ENCODE data around the gene CDKN3. TPM values are rescaled to one million over a fixed set of nuclear protein-coding genes. Genes with fewer than 3 reads are reported as not detected.
"Not testable (repeated sequence)": the region's sequence is repeated elsewhere in the genome, so short reads cannot be mapped to it uniquely, and the experiment has no call there.

CDKN3 gene
- total RNA-seq, 5 donors from 2014 or later (not counting 1 experiment from before 2014, with no cell fraction given), result 1.2 to 2.7 (median 1.6) TPM

GRCh38 chr14:54381821-54382220, 15.0 kb upstream of the CDKN3 start:
- H3K36me3 Mint-ChIP-seq, result no peaks in the 10 kb centered on the region
- ChIA-PET POLR2A (no interaction called here), CTCF (interaction anchor here in 1 of 2 donors (0.6 kb wide), 1 partner anchor 60 kb away, joined by 3 read pairs; no protein-coding TSS in a partner anchor)
- ATAC-seq (replicated peaks in 1 of 4) (no peak), DNase-seq (no peak)
- no peak overlapping the region for H3K27ac Mint-ChIP-seq
- Histone ChIP-seq H3K9me3 (no peaks in the 10 kb centered on the region), H3K36me3 (ENCODE audit: control insufficient read depth in 2 of 2, extremely low read depth in 1 of 2, insufficient read depth in 1 of 2, low read length in 1 of 2) (no peaks in the 10 kb centered on the region), H3K4me1 (ENCODE audit: control insufficient read depth in 1 of 2, extremely low read depth in 1 of 2, insufficient read depth in 2 of 2, low read length in 2 of 2) (no peaks in the 10 kb centered on the region), H3K4me3 (ENCODE audit: control insufficient read depth in 1 of 2, extremely low read depth in 1 of 2, low read length in 1 of 2) (no peak overlapping the region), H3K27ac (ENCODE audit: low read length) (no peak overlapping the region), H3K27me3 (replicated peaks in 1 of 2; ENCODE audit: control insufficient read depth in 2 of 2, extremely low read depth in 1 of 2, insufficient read depth in 2 of 2, low read length in 1 of 2) (peaks cover 0 to 9% of the 10 kb centered on the region in 2 experiments)
- H3K4me1 Mint-ChIP-seq, result no peaks in the 10 kb centered on the region
- no peak overlapping the region for H3K4me3 Mint-ChIP-seq
- H3K27me3 Mint-ChIP-seq, result peaks cover 4 to 10% of the 10 kb centered on the region in 2 donors
- no peaks in the 10 kb centered on the region for H3K9me3 Mint-ChIP-seq

GRCh38 chr14:54383835-54384234, 13.0 kb upstream of the CDKN3 start:
- no peaks in the 10 kb centered on the region for H3K9me3 Mint-ChIP-seq

GRCh38 chr14:54385556-54385955, 11.3 kb upstream of the CDKN3 start:
- no peaks in the 10 kb centered on the region for H3K9me3 Mint-ChIP-seq
- Histone ChIP-seq H3K27me3 (replicated peaks in 1 of 2; ENCODE audit: control insufficient read depth in 2 of 2, extremely low read depth in 1 of 2, insufficient read depth in 2 of 2, low read length in 1 of 2) (peaks cover 0 to 14% of the 10 kb centered on the region in 2 experiments), H3K9me3 (no peaks in the 10 kb centered on the region), H3K4me1 (ENCODE audit: control insufficient read depth in 1 of 2, extremely low read depth in 1 of 2, insufficient read depth in 2 of 2, low read length in 2 of 2) (no peaks in the 10 kb centered on the region), H3K36me3 (ENCODE audit: control insufficient read depth in 2 of 2, extremely low read depth in 1 of 2, insufficient read depth in 1 of 2, low read length in 1 of 2) (no peaks in the 10 kb centered on the region), H3K27ac (ENCODE audit: low read length) (no peak overlapping the region), H3K4me3 (ENCODE audit: control insufficient read depth in 1 of 2, extremely low read depth in 1 of 2, low read length in 1 of 2) (no peak overlapping the region)
- POLR2A ChIA-PET, result no interaction called here
- no peak overlapping the region for H3K4me3 Mint-ChIP-seq
- WGBS (ENCODE audit: insufficient coverage), result 92% methylated on average over 4 of the region's 4 CpGs
- no peaks in the 10 kb centered on the region for H3K4me1 Mint-ChIP-seq
- H3K27me3 Mint-ChIP-seq, result peaks cover 18 to 24% of the 10 kb centered on the region in 2 donors
- CTCF ChIA-PET, result no interaction called here
- H3K27ac Mint-ChIP-seq, result no peak overlapping the region
- ATAC-seq (replicated peaks in 1 of 4) (no peak), DNase-seq (no peak)
- no peaks in the 10 kb centered on the region for H3K36me3 Mint-ChIP-seq

More at GRCh38 chr14:54383835-54384234, 13.0 kb upstream of the CDKN3 start:
- no peaks in the 10 kb centered on the region for H3K4me1 Mint-ChIP-seq
- POLR2A ChIA-PET, result no interaction called here
- Histone ChIP-seq H3K9me3 (no peaks in the 10 kb centered on the region), H3K27ac (ENCODE audit: low read length) (no peak overlapping the region), H3K4me3 (ENCODE audit: control insufficient read depth in 1 of 2, extremely low read depth in 1 of 2, low read length in 1 of 2) (no peak overlapping the region), H3K36me3 (ENCODE audit: control insufficient read depth in 2 of 2, extremely low read depth in 1 of 2, insufficient read depth in 1 of 2, low read length in 1 of 2) (no peaks in the 10 kb centered on the region), H3K27me3 (replicated peaks in 1 of 2; ENCODE audit: control insufficient read depth in 2 of 2, extremely low read depth in 1 of 2, insufficient read depth in 2 of 2, low read length in 1 of 2) (peaks cover 0 to 5% of the 10 kb centered on the region in 2 experiments), H3K4me1 (ENCODE audit: control insufficient read depth in 1 of 2, extremely low read depth in 1 of 2, insufficient read depth in 2 of 2, low read length in 2 of 2) (no peaks in the 10 kb centered on the region)
- WGBS (ENCODE audit: insufficient coverage), result 65% methylated on average over 2 of the region's 4 CpGs
- H3K27ac Mint-ChIP-seq, result no peak overlapping the region
- CTCF ChIA-PET, result no interaction called here
- ATAC-seq (replicated peaks in 1 of 4), result no peak
- H3K27me3 Mint-ChIP-seq, result peaks cover 18 to 30% of the 10 kb centered on the region in 2 donors
- H3K36me3 Mint-ChIP-seq, result no peaks in the 10 kb centered on the region
- no peak for DNase-seq
- H3K4me3 Mint-ChIP-seq, result no peak overlapping the region

GRCh38 chr14:54387328-54387727, 9.5 kb upstream of the CDKN3 start:
- Mint-ChIP-seq H3K36me3 (no peaks in the 10 kb centered on the region), H3K27me3 (peaks cover 20 to 27% of the 10 kb centered on the region in 2 donors), H3K4me1 (no peaks in the 10 kb centered on the region), H3K4me3 (no peak overlapping the region), H3K9me3 (no peaks in the 10 kb centered on the region), H3K27ac (no peak overlapping the region)
- ChIA-PET CTCF (no interaction called here), POLR2A (no interaction called here)
- H3K4me1 ChIP-seq (ENCODE audit: control insufficient read depth in 1 of 2, extremely low read depth in 1 of 2, insufficient read depth in 2 of 2, low read length in 2 of 2), result no peaks in the 10 kb centered on the region
- H3K9me3 ChIP-seq, result no peaks in the 10 kb centered on the region
- no peaks in the 10 kb centered on the region for H3K36me3 ChIP-seq (ENCODE audit: control insufficient read depth in 2 of 2, extremely low read depth in 1 of 2, insufficient read depth in 1 of 2, low read length in 1 of 2)
- 100% methylated on average over 3 of the region's 5 CpGs for WGBS (ENCODE audit: insufficient coverage)
- H3K4me3 ChIP-seq (ENCODE audit: control insufficient read depth in 1 of 2, extremely low read depth in 1 of 2, low read length in 1 of 2), result no peak overlapping the region
- DNase-seq (no peak), ATAC-seq (replicated peaks in 1 of 4) (no peak)
- no peak overlapping the region for H3K27ac ChIP-seq (ENCODE audit: low read length)
- H3K27me3 ChIP-seq (replicated peaks in 1 of 2; ENCODE audit: control insufficient read depth in 2 of 2, extremely low read depth in 1 of 2, insufficient read depth in 2 of 2, low read length in 1 of 2), result peaks cover 0 to 17% of the 10 kb centered on the region in 2 experiments

GRCh38 chr14:54392131-54392859, 4.5 kb upstream of the CDKN3 start:
- H3K4me3 ChIP-seq (ENCODE audit: control insufficient read depth in 1 of 2, extremely low read depth in 1 of 2, low read length in 1 of 2), result no peak overlapping the region
- ATAC-seq (replicated peaks in 1 of 4), result no peak
- no peaks in the 10 kb centered on the region for H3K36me3 Mint-ChIP-seq
- H3K27me3 ChIP-seq (replicated peaks in 1 of 2; ENCODE audit: control insufficient read depth in 2 of 2, extremely low read depth in 1 of 2, insufficient read depth in 2 of 2, low read length in 1 of 2), result peaks cover 0 to 12% of the 10 kb centered on the region in 2 experiments
- ChIA-PET POLR2A (no interaction called here), CTCF (no interaction called here)
- no peak for DNase-seq
- H3K9me3 ChIP-seq, result no peaks in the 10 kb centered on the region
- WGBS (ENCODE audit: insufficient coverage), result 92% methylated on average over 13 of the region's 14 CpGs
- H3K4me1 Mint-ChIP-seq, result peaks cover 4 to 10% (median 5%) of the 10 kb centered on the region in 3 donors
- no peak overlapping the region for H3K27ac ChIP-seq (ENCODE audit: low read length)
- no peaks in the 10 kb centered on the region for H3K9me3 Mint-ChIP-seq
- H3K27ac Mint-ChIP-seq, result no peak overlapping the region
- H3K4me1 ChIP-seq (ENCODE audit: control insufficient read depth in 1 of 2, extremely low read depth in 1 of 2, insufficient read depth in 2 of 2, low read length in 2 of 2), result peaks cover under 1 to 9% of the 10 kb centered on the region in 2 experiments
- H3K27me3 Mint-ChIP-seq, result peaks cover 14 to 22% of the 10 kb centered on the region in 2 donors
- H3K36me3 ChIP-seq (ENCODE audit: control insufficient read depth in 2 of 2, extremely low read depth in 1 of 2, insufficient read depth in 1 of 2, low read length in 1 of 2), result no peaks in the 10 kb centered on the region
- H3K4me3 Mint-ChIP-seq, result no peak overlapping the region

- not testable (repeated sequence) for ATAC-seq (replicated peaks in 1 of 4); H3K36me3 ChIP-seq (ENCODE audit: control insufficient read depth in 2 of 2, extremely low read depth in 1 of 2, insufficient read depth in 1 of 2, low read length in 1 of 2); H3K9me3 ChIP-seq; DNase-seq; H3K27ac Mint-ChIP-seq; H3K4me3 Mint-ChIP-seq; H3K36me3 Mint-ChIP-seq; H3K27ac ChIP-seq (ENCODE audit: low read length); H3K4me3 ChIP-seq (ENCODE audit: control insufficient read depth in 1 of 2, extremely low read depth in 1 of 2, low read length in 1 of 2); H3K9me3 Mint-ChIP-seq
- H3K27me3 Mint-ChIP-seq, result peaks cover 7 to 13% of the 10 kb centered on the region in 2 donors
- POLR2A ChIA-PET, result interaction anchor here in 1 of 2 donors (0.6 kb wide), 2 partner anchors 100 to 429 kb away, joined by 3 to 9 read pairs; no protein-coding TSS in a partner anchor
- Histone ChIP-seq H3K27me3 (replicated peaks in 1 of 2; ENCODE audit: control insufficient read depth in 2 of 2, extremely low read depth in 1 of 2, insufficient read depth in 2 of 2, low read length in 1 of 2) (peaks cover 0 to 12% of the 10 kb centered on the region in 2 experiments), H3K4me1 (ENCODE audit: control insufficient read depth in 1 of 2, extremely low read depth in 1 of 2, insufficient read depth in 2 of 2, low read length in 2 of 2) (peaks cover 2 to 18% of the 10 kb centered on the region in 2 experiments)
- H3K4me1 Mint-ChIP-seq, result peaks cover 11 to 16% (median 14%) of the 10 kb centered on the region in 3 donors
- CTCF ChIA-PET, result interaction anchor here in 1 of 2 donors (0.6 kb wide), 1 partner anchor 172 kb away, joined by 4 read pairs; no protein-coding TSS in a partner anchor
- WGBS (ENCODE audit: insufficient coverage), result 94% methylated on average over 64 of the region's 68 CpGs
Measured at GRCh38 chr14:54392986-54393884, 3.6 kb upstream of the CDKN3 start.
